ENCODE results near the gene PAGE1.

GRCh38 chrX:49656533-49656932 is 39.3 kb downstream of the PAGE1 start:
- TF ChIP-seq RARB (CRISPR knock-in tag; IDR thresholded peaks at IDR 0.05): no peak
- no peak for TF ChIP-seq ZNF70 (CRISPR knock-in tag; IDR thresholded peaks at IDR 0.05)
- TF ChIP-seq CSRNP3 (CRISPR knock-in tag; IDR thresholded peaks at IDR 0.05): no peak
- TF ChIP-seq TOX (CRISPR knock-in tag; IDR thresholded peaks at IDR 0.05; ENCODE audit: borderline replicate concordance): no peak
- no peak for TF ChIP-seq PATZ1 (CRISPR knock-in tag; IDR thresholded peaks at IDR 0.05; ENCODE audit: borderline replicate concordance)
- no peak for TF ChIP-seq ARNTL (CRISPR knock-in tag; IDR thresholded peaks at IDR 0.05; ENCODE audit: borderline replicate concordance, low read depth)
- no peak for TF ChIP-seq CREB5 (CRISPR knock-in tag; IDR thresholded peaks at IDR 0.05; ENCODE audit: low read depth)
- TF ChIP-seq ZFP30 (CRISPR knock-in tag; IDR thresholded peaks at IDR 0.05): no peak
- no peak for TF ChIP-seq ISL1 (CRISPR knock-in tag; IDR thresholded peaks at IDR 0.05)
- no peak for TF ChIP-seq ZNF565 (CRISPR knock-in tag; conservative IDR thresholded peaks at IDR 0.05; ENCODE audit: low read depth)
- TF ChIP-seq POU6F1 (CRISPR knock-in tag; IDR thresholded peaks at IDR 0.05; ENCODE audit: borderline replicate concordance, low read depth): no peak
- no peak for TF ChIP-seq SNAI2 (CRISPR knock-in tag; IDR thresholded peaks at IDR 0.05)
- no peak for TF ChIP-seq BACH2 (CRISPR knock-in tag; IDR thresholded peaks at IDR 0.05; ENCODE audit: borderline replicate concordance)

Measured in SK-N-SH treated with all-trans-retinoic acid at 6 μM for 48 hours (cell line).